ENCODE data around the gene EYA3. TPM values are rescaled to one million over a fixed set of nuclear protein-coding genes. Genes with fewer than 3 reads are reported as not detected.

EYA3 gene, protein sequence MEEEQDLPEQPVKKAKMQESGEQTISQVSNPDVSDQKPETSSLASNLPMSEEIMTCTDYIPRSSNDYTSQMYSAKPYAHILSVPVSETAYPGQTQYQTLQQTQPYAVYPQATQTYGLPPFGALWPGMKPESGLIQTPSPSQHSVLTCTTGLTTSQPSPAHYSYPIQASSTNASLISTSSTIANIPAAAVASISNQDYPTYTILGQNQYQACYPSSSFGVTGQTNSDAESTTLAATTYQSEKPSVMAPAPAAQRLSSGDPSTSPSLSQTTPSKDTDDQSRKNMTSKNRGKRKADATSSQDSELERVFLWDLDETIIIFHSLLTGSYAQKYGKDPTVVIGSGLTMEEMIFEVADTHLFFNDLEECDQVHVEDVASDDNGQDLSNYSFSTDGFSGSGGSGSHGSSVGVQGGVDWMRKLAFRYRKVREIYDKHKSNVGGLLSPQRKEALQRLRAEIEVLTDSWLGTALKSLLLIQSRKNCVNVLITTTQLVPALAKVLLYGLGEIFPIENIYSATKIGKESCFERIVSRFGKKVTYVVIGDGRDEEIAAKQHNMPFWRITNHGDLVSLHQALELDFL
- total RNA-seq: 10.5 and 12.3 TPM in 2 replicates

DNA sequence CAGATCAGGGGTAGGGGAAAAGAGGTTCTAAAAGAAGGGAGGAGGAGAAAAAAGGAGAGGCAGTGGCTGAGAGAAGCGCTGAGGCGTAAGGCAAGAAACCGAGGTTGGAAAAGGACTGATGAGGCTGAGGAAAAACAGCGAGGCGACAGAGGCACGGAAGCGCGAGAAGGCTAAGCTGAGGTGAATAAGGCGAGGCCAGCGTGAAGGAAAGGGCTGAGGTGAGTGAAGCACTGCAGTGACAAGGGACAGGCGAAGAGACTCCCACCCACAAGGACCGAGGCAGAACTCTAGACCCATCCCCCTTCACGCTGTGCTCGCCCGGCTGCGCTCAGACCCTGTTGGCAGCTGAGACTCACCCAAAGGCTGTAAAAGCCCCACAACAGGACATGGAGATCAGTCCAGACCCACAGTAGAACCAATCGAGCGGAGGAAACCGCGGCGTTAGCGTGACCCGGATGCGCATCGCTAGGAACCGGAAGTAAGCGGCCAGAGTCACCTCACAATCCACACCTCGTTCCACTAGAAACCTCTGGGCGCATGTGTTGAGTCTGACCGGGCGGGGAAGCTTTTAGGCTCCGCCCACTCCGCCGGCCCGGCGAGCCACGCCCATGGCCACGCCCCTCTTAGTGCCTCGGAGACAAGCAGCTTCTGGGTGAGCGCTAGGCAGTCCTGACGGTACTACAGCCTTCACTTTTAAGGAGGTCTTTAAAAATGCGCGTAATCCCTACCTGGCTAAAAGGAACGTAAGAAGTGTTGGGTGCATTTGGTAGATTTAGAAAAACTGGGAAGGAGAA lies at the start of gene EYA3:
EYA3 (minus strand) TSS at position 443 of the 794 bp plus-strand sequence. CDS start 30,584 bp downstream, outside the sequence.

DNA sequence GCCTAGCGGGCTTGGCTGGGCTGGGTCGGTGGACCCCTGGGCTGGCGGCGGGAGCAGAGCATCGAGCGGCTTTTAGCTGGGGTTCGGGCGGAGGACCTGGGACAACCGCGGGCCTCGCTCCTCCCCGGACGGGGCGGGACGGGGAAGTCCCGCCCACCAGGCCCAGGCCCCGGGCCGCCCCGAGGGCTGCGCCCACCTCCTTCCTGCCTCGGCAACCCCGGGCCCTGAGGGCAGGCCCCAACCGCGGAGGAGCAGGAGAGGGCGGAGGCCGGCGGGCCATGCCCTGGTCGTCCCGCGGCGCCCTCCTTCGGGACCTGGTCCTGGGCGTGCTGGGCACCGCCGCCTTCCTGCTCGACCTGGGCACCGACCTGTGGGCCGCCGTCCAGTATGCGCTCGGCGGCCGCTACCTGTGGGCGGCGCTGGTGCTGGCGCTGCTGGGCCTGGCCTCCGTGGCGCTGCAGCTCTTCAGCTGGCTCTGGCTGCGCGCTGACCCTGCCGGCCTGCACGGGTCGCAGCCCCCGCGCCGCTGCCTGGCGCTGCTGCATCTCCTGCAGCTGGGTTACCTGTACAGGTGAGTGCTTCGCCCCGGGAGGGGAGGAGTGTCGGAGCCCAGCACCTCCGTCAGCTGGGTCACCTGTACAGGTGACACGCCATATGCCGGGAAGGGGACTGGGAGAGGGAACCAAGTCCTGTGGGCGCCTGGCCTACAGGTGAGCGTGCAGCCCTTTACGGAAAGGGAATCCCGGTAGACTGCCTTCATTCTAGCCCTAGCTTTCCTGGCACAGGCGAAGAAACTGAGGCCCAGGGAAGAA lies 128.4 kb downstream of the EYA3 start, which contains the start of gene XKR8:
XKR8 (plus strand) TSS at position 182 of the 812 bp plus-strand sequence; CDS start at position 279, 97 bp downstream.

DNA sequence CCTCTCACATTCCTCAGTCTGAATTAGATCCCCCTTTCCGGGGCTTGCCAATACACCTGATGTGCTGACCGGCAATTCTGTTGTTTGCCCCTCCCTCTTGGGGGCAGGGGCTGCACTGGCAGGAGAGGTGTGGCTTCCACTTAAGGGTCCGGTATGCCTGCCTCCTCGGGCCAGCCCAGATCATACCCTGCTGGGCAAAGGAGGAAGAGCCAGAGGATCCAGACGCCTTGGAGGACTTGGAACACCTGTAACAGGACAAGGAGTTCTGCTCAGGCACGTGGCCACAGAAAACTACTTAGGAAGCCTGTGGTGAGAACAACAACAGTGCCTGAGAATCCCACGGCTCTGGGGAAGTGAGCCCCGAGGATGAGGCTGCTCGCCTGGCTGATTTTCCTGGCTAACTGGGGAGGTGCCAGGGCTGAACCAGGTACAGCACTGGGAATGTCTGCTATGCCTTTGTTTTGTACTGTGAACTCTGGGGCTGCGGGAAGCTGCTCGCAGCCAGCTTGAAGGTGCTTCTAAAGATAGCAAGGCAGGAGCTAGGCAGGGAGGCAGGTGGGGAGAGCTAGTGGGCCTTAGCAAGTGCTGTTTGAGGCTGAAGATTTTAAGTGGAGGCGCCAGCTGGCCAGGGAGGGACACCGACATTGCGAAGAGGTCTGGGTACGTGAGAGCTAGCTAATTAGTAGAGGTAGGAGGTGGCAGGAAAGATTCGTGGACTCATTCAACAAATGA lies 153.4 kb downstream of the EYA3 start, which contains the start of gene SMPDL3B:
SMPDL3B (plus strand) TSS at position 183 of the 732 bp plus-strand sequence; CDS start at position 367, 184 bp downstream.

Other genes starting within 250 kb of the EYA3 start
- 7.3 and 11.6 TPM in 2 replicates for gene THEMIS2, start 216.1 kb downstream of the EYA3 start, total RNA-seq
- 21.5 and 43.4 TPM in 2 replicates for gene RPA2, start 174.0 kb downstream of the EYA3 start, total RNA-seq
- gene SMPDL3B, start 153.6 kb downstream of the EYA3 start, total RNA-seq: 0.25 TPM in 1 of 2 replicates, not detected in the other
- gene XKR8, start 128.6 kb downstream of the EYA3 start, total RNA-seq: 4.5 and 5.4 TPM in 2 replicates
- gene PTAFR, start 88.1 kb upstream of the EYA3 start, total RNA-seq: 0.12 and 0.33 TPM in 2 replicates
- 81.6 and 86.9 TPM in 2 replicates for gene DNAJC8, start 144.4 kb upstream of the EYA3 start, total RNA-seq
- 124 and 156 TPM in 2 replicates for gene ATP5IF1, start 147.5 kb upstream of the EYA3 start, total RNA-seq
- gene SESN2, start 170.9 kb upstream of the EYA3 start, total RNA-seq: 41.4 and 67.0 TPM in 2 replicates
- 28.0 and 35.6 TPM in 2 replicates for gene MED18, start 240.4 kb upstream of the EYA3 start, total RNA-seq